ENCODE data around the gene COMMD9. TPM values are rescaled to one million over a fixed set of nuclear protein-coding genes. Genes with fewer than 3 reads are reported as not detected.

The COMMD9 gene
- total RNA-seq, 1 donor from 2014 or later: 38.1 TPM

DNA sequence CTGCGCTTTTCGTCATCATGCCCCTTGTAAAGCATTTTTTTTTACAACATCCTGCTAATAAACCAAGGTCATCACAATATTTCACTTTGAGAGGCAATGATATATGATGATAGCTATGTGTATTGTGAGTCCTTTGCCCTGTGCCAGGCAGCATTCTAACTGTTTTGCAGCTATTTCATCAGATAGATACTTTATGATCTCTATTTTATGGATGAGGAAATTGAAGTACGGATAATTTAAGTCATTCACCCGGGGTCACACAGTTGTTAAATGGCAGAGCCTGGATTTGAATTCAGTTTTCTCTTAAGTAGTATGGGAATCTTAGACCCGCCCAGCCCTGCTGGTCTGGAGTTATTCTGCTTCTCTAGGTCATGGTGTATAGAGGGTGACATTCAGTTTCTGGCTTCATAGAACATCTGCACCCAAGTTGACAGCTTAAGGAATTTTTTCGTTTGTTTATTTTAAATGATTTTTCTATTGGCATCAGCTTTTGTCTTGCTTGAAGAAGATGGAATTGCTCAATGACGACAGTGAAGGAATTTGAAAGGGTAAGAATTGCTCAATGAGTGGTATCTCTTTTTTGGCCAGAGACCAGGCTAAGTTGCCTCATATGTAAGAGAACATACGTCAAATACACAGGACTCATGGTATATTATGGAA is 7.8 kb upstream of the COMMD9 start:
- Histone ChIP-seq H3K4me3 (ENCODE audit: low read length in 3 of 3) (no peak overlapping the region), H3K4me1 (ENCODE audit: control insufficient read depth in 3 of 3, insufficient read depth in 3 of 3, low read length in 3 of 3) (peaks cover 0 to 7% (median 5%) of the 10 kb centered on the region in 3 donors), H3K27me3 (ENCODE audit: control insufficient read depth in 3 of 3, insufficient read depth in 3 of 3, low read length in 3 of 3) (no peaks in the 10 kb centered on the region), H3K9ac (ENCODE audit: low read depth in 1 of 3, low read length in 3 of 3) (no peak overlapping the region), H3K9me3 (ENCODE audit: control insufficient read depth in 3 of 3, low read length in 3 of 3) (no peaks in the 10 kb centered on the region), H3K36me3 (ENCODE audit: control insufficient read depth in 3 of 3, insufficient read depth in 3 of 3, low read length in 3 of 3) (no peaks in the 10 kb centered on the region), H3K27ac (ENCODE audit: low read depth, low read length) (no peak overlapping the region)

DNA sequence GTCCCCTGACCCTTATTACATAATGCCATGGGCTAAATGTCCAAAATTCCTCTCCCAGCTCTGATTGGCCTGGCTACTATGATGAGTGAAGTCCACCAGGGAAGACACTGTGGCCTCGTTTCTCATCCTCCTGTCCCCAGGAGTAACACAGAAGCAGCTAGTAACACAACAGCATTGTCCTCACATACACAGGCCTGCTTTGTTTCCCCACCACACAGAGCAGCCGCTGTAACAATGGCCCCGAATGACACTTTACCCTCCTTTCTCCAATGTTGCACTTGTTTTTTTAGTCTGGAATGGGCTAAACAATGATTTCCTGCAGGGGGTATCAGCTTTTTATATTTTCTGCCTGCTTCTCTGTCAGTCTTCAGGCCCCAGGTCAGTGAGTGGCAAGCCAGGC is 6.7 kb upstream of the COMMD9 start, which contains the start of gene PRR5L:
TSS of gene PRR5L (plus strand) at position 363 of the 400 bp plus-strand sequence. CDS start 104,834 bp downstream, outside the sequence.
- Histone ChIP-seq H3K4me3 (ENCODE audit: low read length in 3 of 3) (no peak within 1 kb of the TSS), H3K4me1 (ENCODE audit: control insufficient read depth in 3 of 3, insufficient read depth in 3 of 3, low read length in 3 of 3) (peaks cover 0 to 5% (median 4%) of the 10 kb centered on the region in 3 donors), H3K27me3 (ENCODE audit: control insufficient read depth in 3 of 3, insufficient read depth in 3 of 3, low read length in 3 of 3) (no peaks in the 10 kb centered on the region), H3K27ac (ENCODE audit: low read depth, low read length) (no peak within 1 kb of the TSS), H3K36me3 (ENCODE audit: control insufficient read depth in 3 of 3, insufficient read depth in 3 of 3, low read length in 3 of 3) (no peaks in the 10 kb centered on the region), H3K9ac (ENCODE audit: low read depth in 1 of 3, low read length in 3 of 3) (no peak within 1 kb of the TSS), H3K9me3 (ENCODE audit: control insufficient read depth in 3 of 3, low read length in 3 of 3) (no peaks in the 10 kb centered on the region)

DNA sequence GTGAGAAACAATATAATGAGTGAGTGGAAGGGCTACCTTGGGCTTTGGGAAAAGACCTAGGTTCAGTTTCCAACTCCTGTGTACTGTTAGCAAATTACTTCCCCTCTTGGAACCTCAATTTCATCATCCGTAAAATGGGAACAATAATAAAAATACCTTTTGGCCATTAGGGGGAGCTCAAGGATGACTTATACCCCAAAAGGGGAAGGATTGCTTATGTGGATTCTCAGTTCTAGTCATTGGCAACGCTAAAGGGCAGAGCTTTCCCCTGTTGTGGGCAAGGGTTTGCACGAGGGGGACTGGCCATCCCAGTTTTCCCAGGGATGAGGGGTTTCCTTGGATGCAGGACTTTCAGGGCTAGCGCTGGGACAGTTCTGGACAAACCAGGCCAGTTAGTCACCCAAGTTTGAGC is 3.1 kb upstream of the COMMD9 start:
- Histone ChIP-seq H3K36me3 (ENCODE audit: control insufficient read depth in 3 of 3, insufficient read depth in 3 of 3, low read length in 3 of 3) (no peaks in the 10 kb centered on the region), H3K9me3 (ENCODE audit: control insufficient read depth in 3 of 3, low read length in 3 of 3) (no peaks in the 10 kb centered on the region), H3K4me3 (ENCODE audit: low read length in 3 of 3) (no peak overlapping the region), H3K4me1 (ENCODE audit: control insufficient read depth in 3 of 3, insufficient read depth in 3 of 3, low read length in 3 of 3) (peaks cover 2 to 20% (median 17%) of the 10 kb centered on the region in 3 donors), H3K27me3 (ENCODE audit: control insufficient read depth in 3 of 3, insufficient read depth in 3 of 3, low read length in 3 of 3) (no peaks in the 10 kb centered on the region), H3K9ac (ENCODE audit: low read depth in 1 of 3, low read length in 3 of 3) (no peak overlapping the region), H3K27ac (ENCODE audit: low read depth, low read length) (no peak overlapping the region)

DNA sequence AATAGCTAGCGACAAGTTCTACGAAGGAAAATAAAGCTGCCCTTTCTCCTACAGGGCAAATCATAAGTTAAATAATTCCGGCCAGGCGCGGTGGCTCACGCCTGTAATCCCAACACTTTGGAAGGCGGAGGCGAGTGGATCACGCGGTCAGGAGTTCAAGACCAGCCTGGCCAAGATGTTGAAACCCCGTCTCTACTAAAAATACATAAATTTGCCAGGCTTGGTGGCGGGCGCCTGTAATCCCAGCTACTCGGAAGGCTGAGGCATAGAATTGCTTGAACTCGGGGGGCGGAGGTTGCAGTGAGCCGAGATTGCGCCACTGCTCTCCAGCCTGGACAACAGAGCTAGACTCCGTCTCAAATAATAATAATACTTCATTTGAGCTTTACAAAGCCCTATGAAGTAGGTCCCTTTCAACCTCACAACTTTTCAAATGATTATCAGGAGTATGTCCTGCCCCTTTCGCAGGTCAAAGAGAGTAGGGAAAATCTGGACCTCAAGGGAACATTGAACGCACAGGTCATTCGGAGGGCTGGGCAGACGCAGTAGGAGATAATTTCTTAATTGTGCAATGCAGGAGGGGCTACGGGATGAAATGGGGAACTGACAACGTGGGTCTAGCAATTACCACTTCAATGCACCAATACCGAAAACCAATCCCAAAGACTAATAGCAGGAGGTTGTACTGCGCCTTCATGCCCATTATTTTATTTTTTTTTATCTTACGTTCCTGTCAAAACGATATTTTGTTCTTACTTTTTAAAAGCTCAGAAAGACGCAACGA is 590 bp downstream of the COMMD9 start:
- Histone ChIP-seq H3K36me3 (ENCODE audit: control insufficient read depth in 3 of 3, insufficient read depth in 3 of 3, low read length in 3 of 3) (no peaks in the 10 kb centered on the region), H3K4me1 (ENCODE audit: control insufficient read depth in 3 of 3, insufficient read depth in 3 of 3, low read length in 3 of 3) (peaks cover 2 to 20% (median 17%) of the 10 kb centered on the region in 3 donors), H3K27me3 (ENCODE audit: control insufficient read depth in 3 of 3, insufficient read depth in 3 of 3, low read length in 3 of 3) (no peaks in the 10 kb centered on the region), H3K9ac (ENCODE audit: low read depth in 1 of 3, low read length in 3 of 3) (peak overlapping the region; percentile 69 to 91 (median 84)), H3K4me3 (ENCODE audit: low read length in 3 of 3) (peak overlapping the region; percentile 87 to 95 (median 89)), H3K27ac (ENCODE audit: low read depth, low read length) (peak overlapping the region; percentile 3), H3K9me3 (ENCODE audit: control insufficient read depth in 3 of 3, low read length in 3 of 3) (no peaks in the 10 kb centered on the region)

DNA sequence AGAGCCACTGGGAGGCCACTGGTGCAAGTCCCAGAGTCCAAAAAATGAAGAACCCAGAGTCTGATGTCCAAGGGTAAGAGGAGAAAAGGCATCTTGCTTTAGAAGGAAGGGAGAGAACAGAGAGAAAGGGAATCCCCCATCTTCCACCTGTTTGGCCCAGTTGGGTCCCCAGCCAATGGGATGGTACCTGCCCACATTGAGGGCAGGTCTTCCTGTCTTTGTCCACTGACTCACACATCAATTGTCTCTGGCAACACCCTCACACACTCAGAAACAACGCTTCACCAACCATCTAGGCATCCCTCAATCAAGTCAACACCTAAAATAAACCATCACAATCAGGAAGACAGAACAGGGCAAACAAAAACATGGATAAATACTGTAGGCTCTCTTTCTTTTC is 6.3 kb downstream of the COMMD9 start:
- H3K4me1 ChIP-seq (ENCODE audit: control insufficient read depth in 3 of 3, insufficient read depth in 3 of 3, low read length in 3 of 3): peaks cover 5 to 10% (median 7%) of the 10 kb centered on the region in 3 donors
- H3K36me3 ChIP-seq (ENCODE audit: control insufficient read depth in 3 of 3, insufficient read depth in 3 of 3, low read length in 3 of 3): peaks cover 0 to 18% (median 7%) of the 10 kb centered on the region in 3 donors
- no peak overlapping the region for H3K9ac ChIP-seq (ENCODE audit: low read depth in 1 of 3, low read length in 3 of 3)
- no peak overlapping the region for H3K4me3 ChIP-seq (ENCODE audit: low read length in 3 of 3)
- no peaks in the 10 kb centered on the region for H3K27me3 ChIP-seq (ENCODE audit: control insufficient read depth in 3 of 3, insufficient read depth in 3 of 3, low read length in 3 of 3)
- no peak overlapping the region for H3K27ac ChIP-seq (ENCODE audit: low read depth, low read length)
- H3K9me3 ChIP-seq (ENCODE audit: control insufficient read depth in 3 of 3, low read length in 3 of 3): no peaks in the 10 kb centered on the region

DNA sequence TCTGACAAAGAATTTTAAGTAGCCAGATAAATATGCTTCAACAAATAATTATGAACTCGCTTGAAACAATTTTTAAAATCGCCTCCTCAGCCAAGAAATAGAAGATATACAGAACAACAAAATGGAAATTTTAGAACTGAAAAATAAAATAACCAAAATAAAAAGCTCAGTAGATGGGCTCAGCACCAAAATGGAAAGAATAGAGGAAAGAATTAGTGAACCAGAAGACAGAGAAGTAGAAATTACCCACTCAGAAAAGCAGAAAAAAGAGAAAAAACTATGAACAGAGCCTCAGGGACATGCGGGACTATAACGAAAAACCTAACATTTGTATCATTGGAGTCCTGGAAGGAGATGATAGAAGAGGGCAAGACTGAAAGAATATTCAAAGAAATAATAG is 7.4 kb downstream of the COMMD9 start:
- Histone ChIP-seq H3K9me3 (ENCODE audit: control insufficient read depth in 3 of 3, low read length in 3 of 3) (no peaks in the 10 kb centered on the region), H3K9ac (ENCODE audit: low read depth in 1 of 3, low read length in 3 of 3) (no peak overlapping the region), H3K4me3 (ENCODE audit: low read length in 3 of 3) (no peak overlapping the region), H3K4me1 (ENCODE audit: control insufficient read depth in 3 of 3, insufficient read depth in 3 of 3, low read length in 3 of 3) (peaks cover 0 to 7% (median 6%) of the 10 kb centered on the region in 3 donors), H3K27ac (ENCODE audit: low read depth, low read length) (no peak overlapping the region), H3K27me3 (ENCODE audit: control insufficient read depth in 3 of 3, insufficient read depth in 3 of 3, low read length in 3 of 3) (no peaks in the 10 kb centered on the region), H3K36me3 (ENCODE audit: control insufficient read depth in 3 of 3, insufficient read depth in 3 of 3, low read length in 3 of 3) (peaks cover 0 to 24% (median 7%) of the 10 kb centered on the region in 3 donors)

DNA sequence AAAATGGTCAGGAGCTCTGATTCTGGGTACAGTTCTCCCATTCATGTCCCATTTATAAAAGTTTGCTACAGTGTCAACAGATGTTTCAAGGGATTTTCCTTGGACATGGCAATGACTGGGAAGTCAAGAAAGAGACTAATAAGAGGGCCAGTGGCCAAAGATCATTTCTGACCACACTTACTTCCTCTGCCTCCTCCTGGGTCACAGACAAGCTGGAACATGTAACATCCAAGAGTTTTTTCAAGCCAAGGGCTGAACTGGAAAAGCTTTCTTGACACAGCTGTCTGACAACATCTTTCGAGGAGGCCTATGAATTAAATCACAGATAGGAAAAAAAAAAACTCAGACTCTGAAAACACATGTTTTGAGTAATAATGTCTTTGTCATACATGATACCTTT is 8.7 kb downstream of the COMMD9 start:
- no peak overlapping the region for H3K9ac ChIP-seq (ENCODE audit: low read depth in 1 of 3, low read length in 3 of 3)
- no peak overlapping the region for H3K4me3 ChIP-seq (ENCODE audit: low read length in 3 of 3)
- H3K4me1 ChIP-seq (ENCODE audit: control insufficient read depth in 3 of 3, insufficient read depth in 3 of 3, low read length in 3 of 3): peaks cover 0 to 7% (median 6%) of the 10 kb centered on the region in 3 donors
- H3K27me3 ChIP-seq (ENCODE audit: control insufficient read depth in 3 of 3, insufficient read depth in 3 of 3, low read length in 3 of 3): no peaks in the 10 kb centered on the region
- H3K9me3 ChIP-seq (ENCODE audit: control insufficient read depth in 3 of 3, low read length in 3 of 3): no peaks in the 10 kb centered on the region
- no peak overlapping the region for H3K27ac ChIP-seq (ENCODE audit: low read depth, low read length)
- H3K36me3 ChIP-seq (ENCODE audit: control insufficient read depth in 3 of 3, insufficient read depth in 3 of 3, low read length in 3 of 3): peaks cover 4 to 36% (median 15%) of the 10 kb centered on the region in 3 donors

DNA sequence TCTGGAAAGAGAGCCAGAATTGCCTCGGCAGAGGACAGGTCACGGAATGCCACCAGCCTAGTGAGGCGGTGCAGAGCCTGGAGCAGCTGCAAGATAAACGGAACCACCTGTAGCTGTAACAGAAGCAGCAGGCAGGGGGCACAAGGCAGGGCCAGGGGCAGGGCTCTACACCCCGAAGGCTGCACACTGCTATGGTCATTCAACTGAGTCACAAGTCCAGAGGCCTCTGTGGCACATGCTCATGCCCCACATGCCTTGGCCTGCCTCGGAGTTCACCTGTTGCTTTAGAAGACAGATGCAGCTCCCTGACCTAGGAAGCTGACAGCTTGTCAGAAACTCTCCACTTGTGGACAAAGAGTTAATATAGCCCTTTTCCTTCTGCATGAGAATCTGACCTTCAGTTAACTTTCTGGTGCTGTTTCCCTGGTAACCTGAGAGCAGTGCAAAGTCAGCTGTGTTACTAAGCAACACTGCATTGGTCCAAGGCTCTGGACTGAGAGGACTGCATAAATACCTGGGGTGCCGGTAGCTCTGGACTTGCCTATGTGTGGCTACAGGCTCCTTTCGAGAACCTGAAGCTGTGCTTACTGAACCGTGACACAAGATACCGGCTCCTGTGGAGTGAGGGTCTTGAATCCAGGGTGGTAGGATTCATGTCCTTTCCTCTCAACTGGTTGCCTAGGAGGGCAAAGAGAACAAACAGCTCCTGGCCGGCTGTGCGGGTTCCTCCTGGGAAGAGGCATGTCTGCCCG is 10.5 kb downstream of the COMMD9 start:
- H3K9me3 ChIP-seq (ENCODE audit: control insufficient read depth in 3 of 3, low read length in 3 of 3): no peaks in the 10 kb centered on the region

DNA sequence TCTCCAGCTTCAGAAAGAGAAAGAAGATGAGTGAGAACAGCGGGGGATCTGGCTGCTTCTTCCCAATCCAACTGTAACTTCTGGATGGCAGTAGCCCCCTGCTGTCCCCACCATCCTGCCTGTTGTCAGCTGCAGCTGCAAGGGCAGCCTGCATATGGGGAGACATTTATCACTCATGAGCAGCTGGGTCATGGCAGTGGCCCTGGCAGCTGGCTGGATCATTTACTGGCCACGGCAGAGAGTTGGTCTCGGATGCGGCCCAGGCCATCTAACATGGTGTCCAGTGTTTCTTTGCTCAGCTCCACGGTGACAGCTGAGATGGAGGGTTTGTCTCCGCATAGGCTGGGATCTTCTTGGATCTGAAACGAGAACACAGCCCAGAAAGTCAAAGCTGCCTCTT is 14.8 kb downstream of the COMMD9 start:
- peaks cover 41 to 70% (median 55%) of the 10 kb centered on the region in 3 donors for H3K36me3 ChIP-seq (ENCODE audit: control insufficient read depth in 3 of 3, insufficient read depth in 3 of 3, low read length in 3 of 3)
- H3K4me3 ChIP-seq (ENCODE audit: low read length in 3 of 3): no peak overlapping the region
- no peaks in the 10 kb centered on the region for H3K27me3 ChIP-seq (ENCODE audit: control insufficient read depth in 3 of 3, insufficient read depth in 3 of 3, low read length in 3 of 3)
- H3K9me3 ChIP-seq (ENCODE audit: control insufficient read depth in 3 of 3, low read length in 3 of 3): no peaks in the 10 kb centered on the region
- H3K9ac ChIP-seq (ENCODE audit: low read depth in 1 of 3, low read length in 3 of 3): no peak overlapping the region
- no peak overlapping the region for H3K27ac ChIP-seq (ENCODE audit: low read depth, low read length)
- peaks cover 0 to 7% (median 6%) of the 10 kb centered on the region in 3 donors for H3K4me1 ChIP-seq (ENCODE audit: control insufficient read depth in 3 of 3, insufficient read depth in 3 of 3, low read length in 3 of 3)

More for the DNA sequence above, 10.5 kb downstream of the COMMD9 start:
- H3K36me3 ChIP-seq (ENCODE audit: control insufficient read depth in 3 of 3, insufficient read depth in 3 of 3, low read length in 3 of 3): peaks cover 17 to 51% (median 27%) of the 10 kb centered on the region in 3 donors
- no peak overlapping the region for H3K4me3 ChIP-seq (ENCODE audit: low read length in 3 of 3)
- H3K9ac ChIP-seq (ENCODE audit: low read depth in 1 of 3, low read length in 3 of 3): peak overlapping the region in 1 of 3 donors; percentile 34
- H3K27ac ChIP-seq (ENCODE audit: low read depth, low read length): no peak overlapping the region
- H3K4me1 ChIP-seq (ENCODE audit: control insufficient read depth in 3 of 3, insufficient read depth in 3 of 3, low read length in 3 of 3): peaks cover 0 to 7% (median 6%) of the 10 kb centered on the region in 3 donors
- H3K27me3 ChIP-seq (ENCODE audit: control insufficient read depth in 3 of 3, insufficient read depth in 3 of 3, low read length in 3 of 3): no peaks in the 10 kb centered on the region
